ENCODE results near the gene PILRA. TPM values are rescaled to one million over a fixed set of nuclear protein-coding genes. Genes with fewer than 3 reads are reported as not detected.
"Not testable (repeated sequence)": the region's sequence is repeated elsewhere in the genome, so short reads cannot be mapped to it uniquely, and the experiment has no call there.

The PILRA gene
- total RNA-seq, 1 donor from 2014 or later: 9.6 TPM

GRCh38 chr7:100363797-100364196 is 9.5 kb upstream of the PILRA start:
- peaks cover 46% of the 10 kb centered on the region for H3K36me3 Mint-ChIP-seq (ENCODE audit: low read depth)
- DNase-seq (ENCODE audit: low spot score); intact Hi-C loops (cut with micrococcal nuclease); H3K9me3 Mint-ChIP-seq; H3K27me3 Mint-ChIP-seq (ENCODE audit: insufficient read depth); H3K4me3 Mint-ChIP-seq; H3K27ac Mint-ChIP-seq: not testable (repeated sequence)
- H3K4me1 Mint-ChIP-seq (ENCODE audit: low read depth): peaks cover 39% of the 10 kb centered on the region

GRCh38 chr7:100364480-100364879 is 8.8 kb upstream of the PILRA start:
- Mint-ChIP-seq H3K9me3 (no peaks in the 10 kb centered on the region), H3K27ac (peak overlapping the region; percentile 3), H3K4me3 (no peak overlapping the region), H3K36me3 (ENCODE audit: low read depth) (peaks cover 44% of the 10 kb centered on the region), H3K4me1 (ENCODE audit: low read depth) (peaks cover 39% of the 10 kb centered on the region), H3K27me3 (ENCODE audit: insufficient read depth) (no peaks in the 10 kb centered on the region)
- DNase-seq (ENCODE audit: low spot score): no peak
- intact Hi-C loops (cut with micrococcal nuclease): no loop called here

- not testable (repeated sequence) for H3K4me3 Mint-ChIP-seq; H3K27me3 Mint-ChIP-seq (ENCODE audit: insufficient read depth); DNase-seq (ENCODE audit: low spot score); H3K9me3 Mint-ChIP-seq
- Mint-ChIP-seq H3K36me3 (ENCODE audit: low read depth) (peaks cover 36% of the 10 kb centered on the region), H3K4me1 (ENCODE audit: low read depth) (peaks cover 39% of the 10 kb centered on the region), H3K27ac (peak overlapping the region; percentile 63)
- intact Hi-C loops (cut with micrococcal nuclease): loop anchor here (1.0 kb wide), 2 partner anchors 30 to 41 kb away; no protein-coding TSS in a partner anchor
Observed at GRCh38 chr7:100365998-100366367, 7.3 kb upstream of the PILRA start.

- peaks cover 34% of the 10 kb centered on the region for H3K36me3 Mint-ChIP-seq (ENCODE audit: low read depth)
- peak overlapping the region; percentile 63 for H3K27ac Mint-ChIP-seq
- intact Hi-C loops (cut with micrococcal nuclease): no loop called here
- no peak overlapping the region for H3K4me3 Mint-ChIP-seq
- H3K9me3 Mint-ChIP-seq: no peaks in the 10 kb centered on the region
- H3K27me3 Mint-ChIP-seq (ENCODE audit: insufficient read depth): no peaks in the 10 kb centered on the region
- no peak for DNase-seq (ENCODE audit: low spot score)
- peaks cover 46% of the 10 kb centered on the region for H3K4me1 Mint-ChIP-seq (ENCODE audit: low read depth)
Observed at GRCh38 chr7:100366411-100367250, 6.7 kb upstream of the PILRA start.

GRCh38 chr7:100367251-100367620 is 6.1 kb upstream of the PILRA start:
- no peaks in the 10 kb centered on the region for H3K9me3 Mint-ChIP-seq
- H3K4me3 Mint-ChIP-seq: no peak overlapping the region
- intact Hi-C loops (cut with micrococcal nuclease): no loop called here
- peak overlapping the region; percentile 49 for H3K27ac Mint-ChIP-seq
- H3K4me1 Mint-ChIP-seq (ENCODE audit: low read depth): peaks cover 51% of the 10 kb centered on the region
- no peak for DNase-seq (ENCODE audit: low spot score)
- no peaks in the 10 kb centered on the region for H3K27me3 Mint-ChIP-seq (ENCODE audit: insufficient read depth)
- H3K36me3 Mint-ChIP-seq (ENCODE audit: low read depth): peaks cover 29% of the 10 kb centered on the region

- no peaks in the 10 kb centered on the region for H3K9me3 Mint-ChIP-seq
- H3K27ac Mint-ChIP-seq: no peak overlapping the region
- H3K36me3 Mint-ChIP-seq (ENCODE audit: low read depth): peaks cover 27% of the 10 kb centered on the region
- peaks cover 54% of the 10 kb centered on the region for H3K4me1 Mint-ChIP-seq (ENCODE audit: low read depth)
- no peak overlapping the region for H3K4me3 Mint-ChIP-seq
- intact Hi-C loops (cut with micrococcal nuclease): no loop called here
- no peak for DNase-seq (ENCODE audit: low spot score)
- no peaks in the 10 kb centered on the region for H3K27me3 Mint-ChIP-seq (ENCODE audit: insufficient read depth)
Observed at GRCh38 chr7:100367676-100368613, 5.3 kb upstream of the PILRA start.

GRCh38 chr7:100369105-100369504 is 4.2 kb upstream of the PILRA start:
- no peaks in the 10 kb centered on the region for H3K27me3 Mint-ChIP-seq (ENCODE audit: insufficient read depth)
- DNase-seq (ENCODE audit: low spot score): no peak
- peaks cover 20% of the 10 kb centered on the region for H3K36me3 Mint-ChIP-seq (ENCODE audit: low read depth)
- H3K4me3 Mint-ChIP-seq: no peak overlapping the region
- H3K9me3 Mint-ChIP-seq: no peaks in the 10 kb centered on the region
- peaks cover 44% of the 10 kb centered on the region for H3K4me1 Mint-ChIP-seq (ENCODE audit: low read depth)
- peak overlapping the region; percentile 40 for H3K27ac Mint-ChIP-seq
- intact Hi-C loops (cut with micrococcal nuclease): no loop called here

GRCh38 chr7:100370303-100370702 is 3.0 kb upstream of the PILRA start:
- Mint-ChIP-seq H3K36me3 (ENCODE audit: low read depth) (peaks cover 15% of the 10 kb centered on the region), H3K27me3 (ENCODE audit: insufficient read depth) (no peaks in the 10 kb centered on the region), H3K9me3 (no peaks in the 10 kb centered on the region), H3K4me3 (no peak overlapping the region), H3K27ac (peak overlapping the region; percentile 58), H3K4me1 (ENCODE audit: low read depth) (peaks cover 46% of the 10 kb centered on the region)
- intact Hi-C loops (cut with micrococcal nuclease): no loop called here
- DNase-seq (ENCODE audit: low spot score): no peak

GRCh38 chr7:100370746-100371145 is 2.5 kb upstream of the PILRA start:
- peak overlapping the region; percentile 70 for H3K27ac Mint-ChIP-seq
- H3K4me3 Mint-ChIP-seq: no peak overlapping the region
- peaks cover 12% of the 10 kb centered on the region for H3K36me3 Mint-ChIP-seq (ENCODE audit: low read depth)
- intact Hi-C loops (cut with micrococcal nuclease): no loop called here
- no peaks in the 10 kb centered on the region for H3K27me3 Mint-ChIP-seq (ENCODE audit: insufficient read depth)
- DNase-seq (ENCODE audit: low spot score): no peak
- peaks cover 41% of the 10 kb centered on the region for H3K4me1 Mint-ChIP-seq (ENCODE audit: low read depth)
- no peaks in the 10 kb centered on the region for H3K9me3 Mint-ChIP-seq

- peaks cover 4% of the 10 kb centered on the region for H3K36me3 Mint-ChIP-seq (ENCODE audit: low read depth)
- no peaks in the 10 kb centered on the region for H3K9me3 Mint-ChIP-seq
- H3K27me3 Mint-ChIP-seq (ENCODE audit: insufficient read depth): no peaks in the 10 kb centered on the region
- H3K4me1 Mint-ChIP-seq (ENCODE audit: low read depth): peaks cover 33% of the 10 kb centered on the region
- intact Hi-C loops (cut with micrococcal nuclease): loop anchor here (2.0 kb wide), 1 partner anchor 35 kb away; no protein-coding TSS in a partner anchor
- no peak overlapping the region for H3K4me3 Mint-ChIP-seq
- DNase-seq (ENCODE audit: low spot score): no peak
- H3K27ac Mint-ChIP-seq: no peak overlapping the region
Observed at GRCh38 chr7:100371561-100372171, 1.6 kb upstream of the PILRA start.

- Mint-ChIP-seq H3K27me3 (ENCODE audit: insufficient read depth) (no peaks in the 10 kb centered on the region), H3K4me3 (no peak overlapping the region), H3K36me3 (ENCODE audit: low read depth) (peaks cover 2% of the 10 kb centered on the region), H3K27ac (peak overlapping the region; percentile 71), H3K9me3 (no peaks in the 10 kb centered on the region), H3K4me1 (ENCODE audit: low read depth) (peaks cover 31% of the 10 kb centered on the region)
- no peak for DNase-seq (ENCODE audit: low spot score)
- intact Hi-C loops (cut with micrococcal nuclease): loop anchor here (2.0 kb wide), 1 partner anchor 35 kb away; no protein-coding TSS in a partner anchor
Observed at GRCh38 chr7:100372256-100372655, 1.0 kb upstream of the PILRA start.

GRCh38 chr7:100372694-100373093 is 593 bp upstream of the PILRA start:
- Mint-ChIP-seq H3K4me1 (ENCODE audit: low read depth) (peaks cover 27% of the 10 kb centered on the region), H3K36me3 (ENCODE audit: low read depth) (peaks cover 2% of the 10 kb centered on the region), H3K4me3 (no peak overlapping the region), H3K27me3 (ENCODE audit: insufficient read depth) (no peaks in the 10 kb centered on the region), H3K27ac (peak overlapping the region; percentile 71), H3K9me3 (no peaks in the 10 kb centered on the region)
- intact Hi-C loops (cut with micrococcal nuclease): loop anchor here (2.0 kb wide), 1 partner anchor 34 kb away; no protein-coding TSS in a partner anchor
- DNase-seq (ENCODE audit: low spot score): no peak

All from activated T-helper 1 cell treated with anti-CD3 and anti-CD28 coated beads, Interleukin-12 subunit alpha, Interleukin-12 subunit beta, Interleukin-2, Interleukin-4 antibody, amounts not matched to agents 30 ng/mL and 10 ng/mL and 1 ng/mL, durations not matched to agents 14 hours and 24 hours and 36 hours (primary cell).